Measurements from ENCODE around the gene L3MBTL2. TPM values are rescaled to one million over a fixed set of nuclear protein-coding genes. Genes with fewer than 3 reads are reported as not detected.

L3MBTL2 gene
- total and polyA plus RNA-seq, 4 donors: 8.7 to 17.4 (median 12.3) TPM

Small RNA genes lying within 50 kb of the gene (small RNA-seq; reads per million reads assigned to genes)
- not detected for gene MIR6889
- gene RNU6-375P: not detected

Other genes with a start within 250 kb of the L3MBTL2 start
- 10 to 100 TPM; 52.6 to 95.5 TPM for gene EP300, start 112.7 kb upstream of the L3MBTL2 start, total RNA-seq
- gene EP300, start 112.7 kb upstream of the L3MBTL2 start, polyA plus RNA-seq: 10 to 100 TPM in 1 of 2 donors, 1 to 10 TPM in 1; 6.9 to 11.1 TPM
- 1 to 10 TPM in 1 of 2 donors, under 1 TPM in 1; 0.51 to 1.0 TPM for gene CHADL, start 35.6 kb downstream of the L3MBTL2 start, total RNA-seq
- gene CHADL, start 35.6 kb downstream of the L3MBTL2 start, polyA plus RNA-seq: under 1 TPM; 0.55 to 0.68 TPM
- 10 to 100 TPM; 29.4 to 40.3 TPM for gene RANGAP1, start 80.9 kb downstream of the L3MBTL2 start, total RNA-seq
- 10 to 100 TPM; 12.0 to 37.2 TPM for gene RANGAP1, start 80.9 kb downstream of the L3MBTL2 start, polyA plus RNA-seq
- gene ZC3H7B, start 96.2 kb downstream of the L3MBTL2 start, total RNA-seq: 10 to 100 TPM; 22.0 to 50.2 TPM
- gene ZC3H7B, start 96.2 kb downstream of the L3MBTL2 start, polyA plus RNA-seq: 10 to 100 TPM in 1 of 2 donors, 1 to 10 TPM in 1; 6.6 to 30.2 TPM
- 10 to 100 TPM in 1 of 2 donors, 1 to 10 TPM in 1; 8.8 to 16.2 TPM for gene TEF, start 176.6 kb downstream of the L3MBTL2 start, total RNA-seq
- gene TEF, start 176.6 kb downstream of the L3MBTL2 start, polyA plus RNA-seq: 10 to 100 TPM in 1 of 2 donors, 1 to 10 TPM in 1; 5.7 to 11.6 TPM
- 10 to 100 TPM; 11.6 to 17.1 TPM for gene TOB2, start 241.5 kb downstream of the L3MBTL2 start, total RNA-seq
- gene TOB2, start 241.5 kb downstream of the L3MBTL2 start, polyA plus RNA-seq: 10 to 100 TPM in 1 of 2 donors, 1 to 10 TPM in 1; 9.8 to 12.9 TPM